NCI-H2107 treated with DMSO at 0.1 percent for 48 hours (cell line): Measurements from ENCODE around the gene ANKRD31.
"Not testable (repeated sequence)": the region's sequence is repeated elsewhere in the genome, so short reads cannot be mapped to it uniquely, and the experiment has no call there.

Experiments used
- DNase-seq: peaks from one replicate; lab custom pipeline; 2025; ENCODE audit not compliant: unreplicated experiment; lab: John Stamatoyannopoulos, UW

ANKRD31 gene

DNA sequence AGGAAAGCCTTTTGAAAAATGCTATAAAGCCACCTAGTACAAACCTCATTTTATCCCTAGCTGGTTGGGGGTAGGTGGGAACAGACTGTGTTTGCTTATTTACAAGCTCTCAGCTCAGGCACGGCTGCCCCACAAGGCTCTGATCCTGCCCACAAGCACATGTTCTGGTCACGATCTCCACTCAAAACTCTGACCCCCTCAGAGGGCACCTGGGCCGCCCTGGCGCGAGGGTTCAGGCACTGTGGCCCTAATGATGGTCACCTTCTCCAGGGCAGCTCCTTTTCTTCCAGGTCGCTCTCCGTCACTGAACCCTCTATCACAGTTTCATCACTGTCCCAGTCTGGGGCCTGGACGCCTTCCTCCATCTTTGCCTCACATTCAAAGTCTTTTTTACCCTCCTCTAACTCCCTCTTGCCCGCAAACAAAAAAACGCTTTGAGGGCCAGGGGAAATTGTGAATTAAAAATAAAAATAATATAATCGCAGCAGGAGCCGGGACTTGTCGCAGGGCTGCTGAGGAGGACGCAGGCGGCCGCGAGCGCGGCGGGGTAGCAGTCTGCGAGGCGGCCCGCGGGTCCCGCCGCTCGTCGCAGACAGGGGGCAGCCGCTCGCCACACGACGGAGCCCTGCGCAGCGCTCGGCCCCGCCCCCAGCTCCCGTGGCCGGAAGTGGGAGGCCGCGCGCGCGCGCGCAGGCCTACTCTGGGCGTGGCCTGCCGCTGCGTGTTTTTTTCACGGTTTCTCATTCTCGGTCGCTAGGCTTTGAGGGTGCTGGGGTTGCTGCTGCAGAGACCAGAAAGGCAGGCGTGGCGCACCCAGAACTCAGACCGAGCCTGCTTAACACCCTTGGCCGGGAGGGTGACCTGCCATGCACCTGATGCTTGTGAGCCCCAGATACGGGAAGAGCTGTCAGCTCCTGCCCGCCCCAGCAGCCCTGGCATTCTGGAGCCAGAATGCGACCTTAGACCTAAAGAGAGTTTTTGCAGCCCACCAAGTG, at the start of gene ANKRD31:
TSS of gene ANKRD31 (minus strand) at position 557 of the 995 bp plus-strand sequence. CDS start at position 365, 192 bp downstream.
- peak; percentile 31 for DNase-seq

DNA sequence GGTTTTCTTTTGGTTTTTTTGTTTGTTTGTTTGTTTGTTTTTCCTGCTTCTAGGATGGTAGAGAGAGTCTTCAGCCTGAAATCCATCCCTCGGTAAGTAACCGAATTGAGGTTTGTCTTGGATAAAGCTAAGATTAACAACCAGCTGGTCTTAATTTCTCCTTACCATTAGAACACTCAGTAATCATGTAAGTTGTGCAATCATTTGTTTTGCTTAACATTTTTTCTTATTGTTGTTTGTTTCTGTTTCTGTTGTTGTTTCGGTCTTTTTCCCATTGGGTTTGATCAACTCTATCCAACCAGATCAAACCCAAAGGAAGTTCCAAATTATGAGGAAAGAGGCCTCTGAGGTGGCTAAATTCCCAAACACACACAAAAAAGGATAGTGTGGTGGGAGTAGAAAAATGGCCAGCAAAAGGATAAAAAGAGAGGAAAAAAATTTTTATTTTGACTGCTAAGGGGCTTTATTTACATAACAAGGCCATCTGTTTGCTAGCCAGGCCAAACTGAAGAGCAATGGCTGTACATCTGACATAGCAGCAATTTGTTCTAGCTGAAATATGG, 49.6 kb upstream of the ANKRD31 start:
- DNase-seq = no peak

GRCh38 chr5:75282581-75282980, 45.9 kb upstream of the ANKRD31 start:
- DNase-seq = no peak

- no peak for DNase-seq
Observed at GRCh38 chr5:75281716-75282465, 45.2 kb upstream of the ANKRD31 start.

DNA sequence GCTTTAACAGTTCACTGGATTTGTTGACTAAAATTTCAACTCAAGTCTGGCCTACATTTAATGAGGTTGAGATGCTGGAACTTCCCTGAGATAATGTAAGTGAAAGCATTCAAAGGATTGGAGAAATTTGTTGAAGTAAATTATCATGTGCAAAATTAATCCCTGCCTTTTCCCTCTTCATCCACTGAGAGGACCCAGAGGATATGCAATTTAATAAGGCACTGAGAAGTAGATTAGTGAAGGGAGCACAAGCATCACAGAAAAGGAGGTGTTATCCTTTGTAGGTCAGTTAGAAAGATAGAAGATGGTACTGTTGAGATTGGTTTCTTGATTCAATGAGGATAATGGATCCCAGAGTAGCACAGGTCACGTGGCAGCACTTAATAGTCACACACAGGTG, 42.6 kb upstream of the ANKRD31 start:
- no peak for DNase-seq

- no peak for DNase-seq
Observed at GRCh38 chr5:75277463-75277862, 40.8 kb upstream of the ANKRD31 start.

- DNase-seq = no peak
Observed at GRCh38 chr5:75275756-75276155, 39.1 kb upstream of the ANKRD31 start.

DNA sequence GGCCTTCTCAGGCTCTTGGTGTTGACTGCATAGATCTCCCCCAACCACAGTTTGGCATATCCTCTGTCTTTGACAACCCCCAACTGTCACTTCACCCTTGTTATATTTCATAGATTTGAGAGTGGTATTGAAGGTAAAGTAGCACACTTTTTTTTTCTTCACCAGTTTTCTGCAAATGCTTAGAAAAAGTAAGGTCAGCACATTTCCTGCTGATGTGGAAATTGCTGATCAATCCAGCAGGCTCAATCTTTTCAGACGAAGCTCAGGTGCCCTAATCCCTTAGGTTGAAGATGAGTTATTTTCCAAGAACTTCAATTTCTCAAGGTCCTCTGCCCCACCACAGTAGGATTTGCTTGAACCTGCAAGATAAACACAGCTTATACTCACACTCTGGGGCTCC, 38.5 kb upstream of the ANKRD31 start:
- no peak for DNase-seq

DNA sequence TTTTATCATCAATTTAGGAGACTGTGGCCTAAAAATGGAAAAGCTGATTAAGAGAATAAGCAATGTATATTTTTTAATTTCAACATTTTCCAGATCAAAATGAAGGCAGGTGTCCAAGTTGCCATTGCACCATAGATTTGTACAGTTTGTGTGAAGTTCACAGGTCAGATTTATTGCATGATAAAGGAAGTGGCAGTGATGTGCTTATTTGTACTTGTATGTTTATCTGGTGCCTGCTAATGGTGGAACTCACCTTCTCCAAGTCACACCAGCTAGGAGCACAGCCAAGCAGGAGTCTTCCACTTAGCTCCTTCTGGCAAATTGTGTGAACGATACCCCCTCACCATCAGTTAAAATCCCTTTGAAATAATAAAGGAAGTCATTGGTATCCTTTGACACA, 37.8 kb upstream of the ANKRD31 start:
- DNase-seq = no peak

GRCh38 chr5:75270605-75271004, 33.9 kb upstream of the ANKRD31 start:
- DNase-seq = not testable (repeated sequence)

DNA sequence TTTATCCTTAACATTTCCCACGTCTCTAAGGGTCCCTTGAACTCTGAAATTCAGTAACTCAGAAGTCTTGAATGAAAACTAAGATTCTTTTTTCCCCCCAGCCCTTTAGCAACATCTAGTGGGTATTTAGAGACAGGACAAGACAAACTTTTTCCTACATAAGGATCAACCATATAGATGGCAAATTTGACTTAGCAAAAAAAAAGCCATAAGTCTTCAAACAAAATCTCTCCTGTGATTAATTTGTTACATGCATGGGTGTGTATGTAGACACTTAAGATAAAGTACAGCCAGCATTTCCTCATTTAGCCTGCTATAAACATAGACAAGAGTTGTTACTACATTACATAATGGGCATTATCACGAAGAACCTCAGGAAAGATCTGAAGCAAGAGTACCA, 29.1 kb upstream of the ANKRD31 start:
- DNase-seq = no peak

DNA sequence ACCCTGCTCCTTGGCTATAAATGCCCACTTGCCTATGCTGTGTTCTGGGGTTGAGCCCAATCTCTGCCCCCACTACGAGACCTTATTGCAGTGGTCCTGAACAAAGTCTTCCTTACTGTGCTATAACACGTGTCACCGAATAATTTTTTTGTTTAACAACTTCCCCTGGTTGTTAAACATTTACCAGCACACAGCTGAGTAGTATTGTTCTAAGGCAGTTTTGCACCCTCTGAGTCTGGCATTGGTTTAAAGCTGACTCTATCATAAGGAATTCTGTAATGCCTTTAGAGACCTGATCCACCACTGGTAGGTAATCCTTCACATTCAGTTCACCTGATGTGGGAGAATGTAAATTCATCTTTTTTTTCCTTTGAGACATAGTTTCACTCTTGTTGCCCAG, 25.6 kb upstream of the ANKRD31 start:
- no peak for DNase-seq

- no peak for DNase-seq
Observed at GRCh38 chr5:75260708-75261107, 24.0 kb upstream of the ANKRD31 start.

DNA sequence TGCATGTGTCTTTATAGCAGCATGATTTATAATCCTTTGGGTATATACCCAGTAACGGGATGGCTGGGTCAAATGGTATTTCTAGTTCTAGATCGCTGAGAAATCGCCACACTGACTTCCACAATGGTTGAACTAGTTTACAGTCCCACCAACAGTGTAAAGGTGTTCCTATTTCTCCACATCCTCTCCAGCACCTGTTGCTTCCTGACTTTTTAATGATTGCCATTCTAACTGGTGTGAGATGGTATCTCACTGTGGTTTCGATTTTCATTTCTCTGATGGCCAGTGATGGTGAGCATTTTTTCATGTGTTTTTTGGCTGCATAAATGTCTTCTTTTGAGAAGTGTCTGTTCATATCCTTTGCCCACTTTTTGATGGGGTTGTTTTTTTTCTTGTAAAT, 13.8 kb upstream of the ANKRD31 start:
- DNase-seq = not testable (repeated sequence)

DNA sequence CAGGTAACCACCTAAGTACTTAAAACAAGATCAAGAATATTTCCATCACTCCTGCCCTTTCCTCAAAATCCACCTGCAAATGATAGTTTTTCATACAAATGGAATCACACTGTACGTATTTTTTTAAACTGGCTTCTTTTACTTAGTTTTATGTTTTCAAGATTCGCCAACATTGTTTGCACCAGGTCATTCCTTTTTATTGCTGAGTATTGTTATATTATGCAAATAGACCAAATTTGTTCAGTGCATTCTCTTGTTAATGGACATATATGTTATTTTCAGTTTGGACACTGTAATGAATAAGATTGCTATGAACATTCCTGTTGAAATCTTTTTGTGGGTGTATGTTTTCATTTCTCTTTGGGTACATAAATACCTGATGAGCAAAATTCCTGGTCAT, 8.3 kb upstream of the ANKRD31 start:
- no peak for DNase-seq

- no peak for DNase-seq
Observed at GRCh38 chr5:75243510-75243909, 6.8 kb upstream of the ANKRD31 start.

DNA sequence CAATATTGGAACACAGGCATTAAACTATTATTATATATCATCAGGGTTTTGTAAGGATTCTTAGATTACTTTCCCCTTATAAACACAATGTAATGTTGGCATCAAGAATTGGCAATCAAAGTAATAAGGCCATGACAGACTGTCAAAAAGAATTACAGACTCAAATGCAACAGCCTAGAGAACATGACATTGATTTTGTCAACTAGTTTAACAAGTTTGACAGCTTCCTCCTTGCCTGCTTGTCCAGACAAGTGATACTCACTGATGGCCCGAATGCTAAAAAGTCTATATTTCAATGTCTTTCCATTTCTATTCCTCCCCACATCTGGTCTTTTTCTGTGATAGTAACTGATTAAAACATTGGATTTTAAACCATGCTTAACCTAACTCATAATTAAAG, 6.4 kb upstream of the ANKRD31 start:
- no peak for DNase-seq

- no peak for DNase-seq
Observed at GRCh38 chr5:75242067-75242466, 5.4 kb upstream of the ANKRD31 start.

GRCh38 chr5:75239681-75240080, 3.0 kb upstream of the ANKRD31 start:
- DNase-seq = no peak

DNA sequence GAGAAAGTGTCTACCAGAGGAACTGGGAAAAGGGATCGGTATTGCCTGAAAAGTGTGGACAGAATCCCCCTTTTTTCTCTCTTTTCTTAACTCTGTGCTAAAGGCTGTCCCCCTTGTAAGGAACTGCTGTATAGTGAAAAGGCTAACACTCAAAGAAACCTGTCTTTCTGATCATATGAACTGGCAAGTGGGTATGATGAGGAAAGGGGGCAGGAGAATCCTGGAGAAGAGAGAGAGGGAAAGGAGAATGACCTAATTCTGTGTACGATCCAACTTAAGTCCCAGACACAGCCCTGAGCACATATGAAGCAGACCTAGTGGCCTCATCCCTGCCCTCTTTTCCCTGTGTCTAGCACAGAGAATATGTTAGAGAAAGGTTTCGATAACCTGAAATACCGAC, 967 bp downstream of the ANKRD31 start:
- no peak for DNase-seq

GRCh38 chr5:75234251-75234650, 2.4 kb downstream of the ANKRD31 start:
- DNase-seq = no peak

DNA sequence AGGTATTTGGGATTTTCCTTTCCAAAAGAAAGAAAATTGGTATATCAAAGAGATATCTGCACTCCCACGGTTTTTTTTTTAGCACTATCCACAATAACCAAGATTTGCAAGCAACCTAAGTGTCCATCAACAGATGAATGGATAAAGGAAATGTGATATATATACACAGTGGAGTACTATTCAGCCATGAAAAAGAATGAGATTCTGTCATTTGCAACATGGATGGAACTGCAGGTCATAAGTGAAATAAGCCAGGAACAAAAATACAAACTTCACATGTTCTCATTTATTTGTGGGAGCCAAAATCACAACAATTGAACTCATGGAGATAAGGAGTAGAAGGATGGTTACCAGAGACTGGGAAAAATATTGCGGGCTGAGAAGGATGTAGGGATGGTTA, 9.8 kb downstream of the ANKRD31 start:
- no peak for DNase-seq
